ENCODE data around the gene SSB.
A peak's percentile ranks its signal among the peaks of the same experiment; 100 is the strongest.

SSB gene

DNA sequence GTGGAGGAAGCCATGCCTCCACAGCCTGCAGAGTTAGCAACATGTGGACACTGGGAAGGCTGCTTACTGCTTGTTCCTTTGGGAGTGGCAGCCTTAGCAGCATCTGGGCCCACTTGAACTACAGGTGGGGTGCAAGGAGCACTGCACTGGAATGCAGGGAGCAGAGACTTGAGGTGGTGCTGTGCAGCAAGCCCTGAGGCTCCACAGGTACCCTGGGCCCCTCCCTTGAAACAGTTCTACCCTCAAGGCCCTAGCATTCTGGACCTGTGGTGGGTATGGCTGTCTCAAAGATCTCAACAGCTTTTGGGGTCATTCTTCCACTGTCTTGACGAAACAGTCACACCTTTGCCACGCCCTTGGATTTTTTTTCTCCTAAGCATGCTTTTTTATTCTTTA, 42.1 kb downstream of the SSB start:
- TF ChIP-seq GATA3 (IDR thresholded peaks at IDR 0.05; ENCODE audit: low read depth, low read length) (no peak), GATA2 (IDR thresholded peaks at IDR 0.05; ENCODE audit: low read depth, low read length) (no peak)

DNA sequence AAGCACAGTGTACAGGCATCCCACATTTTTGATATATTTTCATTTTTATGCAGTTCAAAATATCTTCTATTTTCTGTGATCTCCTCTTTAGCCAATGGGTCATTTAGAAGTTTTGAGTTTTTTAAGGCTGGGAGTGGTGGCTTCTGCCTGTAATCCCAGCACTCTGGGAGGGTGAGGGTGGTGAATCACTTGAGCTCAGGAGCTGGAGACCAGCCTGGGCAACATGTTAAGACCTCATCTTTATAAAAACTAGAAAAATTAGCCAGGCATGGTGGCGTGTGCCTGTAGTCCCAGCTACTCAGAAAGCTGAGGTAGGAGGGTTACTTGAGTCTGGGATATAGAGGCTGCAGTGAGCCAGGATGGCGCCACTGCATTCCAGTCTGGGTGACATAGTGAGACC, 46.3 kb downstream of the SSB start:
- TF ChIP-seq GATA3 (IDR thresholded peaks at IDR 0.05; ENCODE audit: low read depth, low read length) = no peak
- TF ChIP-seq GATA2 (IDR thresholded peaks at IDR 0.05; ENCODE audit: low read depth, low read length) = no peak

DNA sequence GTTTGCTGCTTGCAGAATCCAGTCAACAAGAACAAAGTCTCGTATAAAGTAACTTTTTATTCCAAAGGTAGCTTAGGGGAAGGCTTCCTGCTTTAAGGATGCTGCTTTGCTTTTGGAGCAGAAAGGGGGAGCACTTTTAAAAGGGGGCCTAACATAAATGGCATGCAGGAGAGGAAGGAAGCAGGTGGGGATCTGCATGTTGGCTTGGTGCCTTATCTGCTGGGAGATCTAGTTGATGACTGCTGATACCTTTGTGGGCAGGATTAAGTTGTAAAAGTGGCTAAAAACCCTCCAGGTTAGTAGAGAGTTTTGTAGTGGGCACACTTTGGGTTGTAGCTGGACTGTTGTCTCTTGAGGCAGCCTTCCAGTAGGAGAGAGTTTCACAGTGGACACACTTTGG, 51.0 kb downstream of the SSB start:
- no peak for TF ChIP-seq GATA3 (IDR thresholded peaks at IDR 0.05; ENCODE audit: low read depth, low read length)
- TF ChIP-seq GATA2 (IDR thresholded peaks at IDR 0.05; ENCODE audit: low read depth, low read length) = peak; percentile 18; the same call in 1 of the 2 replicates

DNA sequence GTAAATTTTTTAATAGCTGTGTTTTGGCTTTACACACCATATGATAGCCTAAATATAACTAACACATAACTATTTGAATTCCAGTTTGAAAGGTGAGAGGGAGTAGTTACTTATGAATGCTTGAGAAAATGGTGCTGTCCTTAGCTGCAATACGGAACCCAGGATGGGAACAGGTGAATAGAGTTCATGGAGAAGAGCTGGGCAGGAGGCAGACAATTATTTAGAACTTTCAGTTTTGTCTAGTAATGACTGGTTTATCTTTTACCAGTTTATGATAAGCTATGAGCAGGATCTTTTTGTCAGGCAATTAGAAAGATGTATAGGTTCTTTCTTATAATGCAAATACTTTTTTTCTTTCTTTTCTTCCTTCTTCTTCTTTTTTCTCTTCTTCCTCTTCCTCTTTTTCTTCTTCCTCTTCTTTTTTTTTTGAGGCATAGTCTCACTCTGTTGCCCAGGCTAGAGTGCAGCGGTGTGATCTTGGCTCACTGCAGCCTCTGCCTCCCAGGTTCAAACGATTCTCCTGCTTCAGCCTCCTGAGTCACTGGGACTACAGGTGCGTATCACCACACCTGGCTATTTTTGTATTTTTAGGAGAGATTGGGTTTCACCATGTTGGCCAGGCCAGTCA, 54.5 kb downstream of the SSB start:
- TF ChIP-seq GATA3 (IDR thresholded peaks at IDR 0.05; ENCODE audit: low read depth, low read length) = no peak
- TF ChIP-seq GATA2 (IDR thresholded peaks at IDR 0.05; ENCODE audit: low read depth, low read length) = no peak

DNA sequence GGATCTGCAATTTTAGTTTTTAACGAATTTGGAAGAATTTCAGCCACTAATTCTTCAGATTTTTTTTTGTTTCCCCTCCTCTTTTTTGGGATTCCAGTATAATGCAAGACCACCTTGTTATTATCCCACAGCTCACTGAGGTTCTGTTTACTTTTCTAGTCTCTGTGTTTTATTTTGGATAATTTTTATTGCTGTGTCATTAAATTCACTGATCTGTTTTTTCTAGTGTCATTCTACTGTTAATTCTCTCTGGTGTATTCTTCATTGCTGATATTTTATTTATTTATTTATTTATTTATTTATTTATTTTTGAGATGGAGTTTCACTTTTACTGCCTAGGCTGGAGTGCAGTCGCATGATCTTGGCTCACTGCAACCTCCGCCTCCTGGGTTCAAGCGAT, 60.8 kb downstream of the SSB start:
- no peak for TF ChIP-seq GATA3 (IDR thresholded peaks at IDR 0.05; ENCODE audit: low read depth, low read length)
- TF ChIP-seq GATA2 (IDR thresholded peaks at IDR 0.05; ENCODE audit: low read depth, low read length) = no peak

DNA sequence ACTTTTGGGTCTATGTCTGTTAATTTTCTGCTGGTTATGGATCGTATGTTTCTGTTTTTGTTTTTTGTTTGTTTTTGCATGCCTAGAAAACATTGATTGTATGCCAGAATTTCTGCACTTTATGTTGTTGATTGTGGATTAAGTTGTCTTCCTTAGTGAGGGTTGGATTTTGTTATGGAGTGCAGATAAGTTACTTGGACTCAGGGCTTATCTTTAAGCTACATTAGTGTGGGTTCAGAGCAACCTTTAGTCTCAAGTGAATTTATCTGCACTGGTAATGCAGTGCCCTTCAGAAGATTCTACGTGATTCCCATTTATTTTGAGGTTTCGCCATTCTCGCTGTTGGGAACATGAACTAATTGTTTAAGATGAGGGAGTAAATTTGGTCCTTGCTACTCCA, 61.5 kb downstream of the SSB start:
- TF ChIP-seq GATA2 (IDR thresholded peaks at IDR 0.05; ENCODE audit: low read depth, low read length) (no peak), GATA3 (IDR thresholded peaks at IDR 0.05; ENCODE audit: low read depth, low read length) (no peak)

Data from SH-SY5Y (cell line).